Dedifferentiated amniotic fluid mesenchymal stem cell (primary cell): ENCODE results near the gene TAS1R2.
A peak's percentile ranks its signal among the peaks of the same experiment; 100 is the strongest.

Source experiments
- DNase-seq: peaks from one replicate; pipeline ENCODE4 v3.0.0-alpha.2; 2016; ENCODE audit errors: extremely low spot score

Gene TAS1R2

DNA sequence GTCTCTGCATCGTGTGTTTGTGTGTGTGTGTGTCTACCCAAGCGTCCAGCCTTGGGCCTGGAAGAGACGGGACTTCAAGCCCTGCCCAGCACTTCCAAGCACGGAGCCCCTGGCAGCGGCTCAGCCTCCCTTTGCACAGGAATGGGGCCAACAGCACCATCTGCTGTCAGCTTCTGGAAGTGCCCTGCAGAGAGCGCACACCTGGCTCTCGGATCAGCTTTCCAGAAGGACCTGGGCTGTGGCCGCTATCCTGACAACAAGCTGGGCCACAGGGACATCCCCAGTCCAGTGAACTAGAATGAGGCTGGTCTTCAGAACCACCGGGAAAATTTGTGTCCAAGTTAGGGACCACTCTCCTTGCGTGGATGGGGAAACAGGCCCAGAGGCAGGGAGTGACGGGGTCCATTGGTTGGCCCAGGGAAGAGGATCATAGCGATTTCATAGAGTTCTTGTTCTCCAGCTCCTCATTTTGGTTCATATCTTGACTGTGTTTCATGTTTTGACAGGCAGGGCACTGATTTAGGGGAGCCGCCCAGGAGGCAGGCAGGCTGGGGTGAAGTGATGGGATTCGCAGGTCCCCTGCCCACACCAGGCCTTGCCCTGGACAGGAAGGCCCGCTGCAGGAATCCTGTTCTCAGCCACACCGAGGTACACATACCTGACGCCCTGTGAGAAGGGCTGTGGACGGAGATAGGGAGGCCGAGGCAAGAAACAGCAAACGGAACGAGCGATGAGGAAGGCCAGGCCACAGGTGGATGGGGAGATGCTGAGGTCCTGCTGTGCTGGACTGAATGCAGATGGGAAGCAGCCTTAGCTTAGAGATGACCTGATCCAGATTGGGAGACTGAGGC is 38.4 kb downstream of the TAS1R2 start:
- DNase-seq: peak; percentile 30

GRCh38 chr1:18819986-18820790 is 39.3 kb downstream of the TAS1R2 start:
- no peak for DNase-seq

DNA sequence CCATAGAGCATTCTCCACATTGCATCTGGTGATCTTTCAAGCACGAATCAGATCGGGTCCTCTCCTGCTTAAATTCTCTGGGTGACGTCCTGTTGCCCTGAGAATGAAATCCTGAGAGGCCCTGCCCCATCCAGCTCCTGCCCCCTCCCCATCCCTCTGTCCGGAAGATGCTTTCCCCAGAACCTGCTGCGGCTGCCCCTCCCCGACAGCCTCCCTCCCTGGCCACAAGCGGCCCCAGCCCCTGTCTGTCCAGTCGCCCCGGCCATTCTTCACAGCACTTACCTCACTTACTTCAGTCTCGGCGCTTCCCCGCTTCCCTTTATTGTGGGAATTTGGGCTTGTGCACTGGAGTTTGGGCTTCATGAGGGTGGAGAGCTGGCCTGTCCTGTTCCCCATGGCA is 40.3 kb downstream of the TAS1R2 start:
- DNase-seq: no peak

DNA sequence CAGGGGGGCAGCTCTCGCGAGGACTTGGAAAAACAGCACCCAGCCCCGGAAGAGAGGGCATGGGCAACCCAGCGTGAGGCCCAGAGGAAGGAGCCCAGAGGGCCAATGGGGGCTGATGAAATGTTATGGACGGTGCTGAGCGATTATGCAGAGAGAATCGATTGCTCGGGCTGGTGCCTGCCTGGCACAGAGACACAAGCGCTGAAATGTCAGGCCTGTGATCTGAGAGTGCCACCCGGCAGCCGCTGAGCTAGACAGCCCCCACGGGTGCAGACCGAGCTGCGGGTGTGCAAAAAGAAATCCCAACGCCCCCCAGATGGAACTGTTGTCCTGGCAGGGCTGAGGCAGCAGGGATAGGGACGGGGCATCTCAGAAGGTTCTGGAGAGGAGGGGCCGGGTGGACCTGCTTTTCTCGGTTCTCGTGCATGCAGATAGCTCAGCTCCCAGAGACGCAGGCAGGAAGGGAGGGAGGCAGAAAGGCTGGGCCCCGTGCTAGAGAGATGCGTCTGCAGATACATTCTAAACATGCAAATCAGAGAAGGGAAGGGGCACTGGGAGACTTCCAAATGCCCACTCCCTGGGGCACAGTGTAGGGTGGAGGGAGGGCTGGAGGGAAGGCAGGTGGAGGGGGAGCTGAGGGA is 41.5 kb downstream of the TAS1R2 start:
- DNase-seq: no peak

GRCh38 chr1:18817316-18817715 is 42.1 kb downstream of the TAS1R2 start:
- DNase-seq: no peak

DNA sequence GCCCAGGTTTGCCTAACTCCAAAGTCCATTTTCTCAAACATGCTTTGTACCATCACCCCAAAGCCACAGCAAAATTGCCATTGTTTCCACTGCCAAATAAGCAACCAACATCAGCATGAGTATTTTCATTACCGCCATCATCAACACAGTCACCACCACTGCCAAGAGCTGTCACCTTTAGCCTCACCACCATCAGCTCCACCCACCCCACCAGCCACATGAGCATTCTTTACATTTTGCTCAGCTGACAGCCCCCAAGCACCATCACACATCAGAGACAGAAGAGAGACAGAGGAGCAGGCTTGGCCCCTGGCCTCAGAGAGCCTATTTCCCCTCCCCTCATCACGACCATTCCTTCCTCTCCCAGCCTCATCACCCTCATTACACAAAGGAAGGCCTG is 42.7 kb downstream of the TAS1R2 start:
- no peak for DNase-seq

- DNase-seq: no peak
Measured at GRCh38 chr1:18814874-18815531, 44.5 kb downstream of the TAS1R2 start.

DNA sequence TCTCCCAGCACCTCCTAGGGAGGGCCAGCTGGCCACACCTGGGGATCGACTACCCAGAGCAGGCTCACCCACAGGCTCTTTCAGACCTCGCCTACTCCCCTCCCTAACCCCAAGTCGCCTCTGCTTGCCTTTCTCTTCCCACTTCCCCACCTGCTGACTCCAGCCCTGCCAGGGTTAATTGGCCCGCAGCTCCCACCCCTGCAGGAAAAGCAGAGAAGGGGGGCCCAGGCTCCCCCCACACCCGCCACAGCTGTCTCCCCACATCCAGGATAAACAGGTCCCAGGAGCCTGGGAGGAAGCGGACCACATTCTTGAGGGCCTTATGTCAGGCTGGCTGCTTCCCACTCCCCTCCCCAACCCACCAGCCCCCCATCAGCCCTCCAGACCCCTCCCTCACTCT is 45.0 kb downstream of the TAS1R2 start:
- DNase-seq: no peak

- DNase-seq: no peak
Measured at GRCh38 chr1:18812453-18812939, 47.0 kb downstream of the TAS1R2 start.

DNA sequence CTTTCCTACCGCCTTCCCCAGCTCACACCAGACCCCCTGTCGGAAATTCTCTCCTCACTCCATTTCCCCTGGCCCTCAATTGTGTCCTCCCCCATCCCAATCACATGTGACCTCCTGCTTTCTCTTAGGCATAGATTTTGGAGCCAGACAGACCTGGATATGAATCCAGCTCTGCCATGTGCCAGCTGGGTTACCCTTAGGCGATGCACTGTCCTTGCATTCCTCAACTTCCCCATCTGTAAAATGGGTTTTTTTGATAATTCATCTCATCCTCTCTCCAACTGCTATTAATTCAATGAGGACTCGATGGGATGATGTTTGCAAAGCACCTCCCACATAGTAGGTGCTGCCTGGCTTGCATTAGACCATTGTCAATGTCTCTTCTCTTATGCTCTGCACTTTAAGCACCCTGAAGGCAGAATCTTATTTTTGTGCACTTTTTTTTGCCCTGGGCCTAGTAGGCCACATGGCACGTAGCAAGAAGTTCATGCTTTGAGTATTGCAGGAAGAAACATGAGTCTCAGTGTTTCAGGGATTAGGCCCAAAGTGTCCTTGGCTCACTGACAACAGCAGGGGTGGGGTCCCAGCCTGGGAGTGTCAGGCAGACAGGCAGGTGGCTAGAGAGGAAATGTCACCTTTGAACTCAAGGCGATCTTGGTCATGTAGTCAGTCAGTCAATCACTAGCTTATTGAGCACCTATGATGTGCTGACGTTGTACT is 47.6 kb downstream of the TAS1R2 start:
- no peak for DNase-seq

DNA sequence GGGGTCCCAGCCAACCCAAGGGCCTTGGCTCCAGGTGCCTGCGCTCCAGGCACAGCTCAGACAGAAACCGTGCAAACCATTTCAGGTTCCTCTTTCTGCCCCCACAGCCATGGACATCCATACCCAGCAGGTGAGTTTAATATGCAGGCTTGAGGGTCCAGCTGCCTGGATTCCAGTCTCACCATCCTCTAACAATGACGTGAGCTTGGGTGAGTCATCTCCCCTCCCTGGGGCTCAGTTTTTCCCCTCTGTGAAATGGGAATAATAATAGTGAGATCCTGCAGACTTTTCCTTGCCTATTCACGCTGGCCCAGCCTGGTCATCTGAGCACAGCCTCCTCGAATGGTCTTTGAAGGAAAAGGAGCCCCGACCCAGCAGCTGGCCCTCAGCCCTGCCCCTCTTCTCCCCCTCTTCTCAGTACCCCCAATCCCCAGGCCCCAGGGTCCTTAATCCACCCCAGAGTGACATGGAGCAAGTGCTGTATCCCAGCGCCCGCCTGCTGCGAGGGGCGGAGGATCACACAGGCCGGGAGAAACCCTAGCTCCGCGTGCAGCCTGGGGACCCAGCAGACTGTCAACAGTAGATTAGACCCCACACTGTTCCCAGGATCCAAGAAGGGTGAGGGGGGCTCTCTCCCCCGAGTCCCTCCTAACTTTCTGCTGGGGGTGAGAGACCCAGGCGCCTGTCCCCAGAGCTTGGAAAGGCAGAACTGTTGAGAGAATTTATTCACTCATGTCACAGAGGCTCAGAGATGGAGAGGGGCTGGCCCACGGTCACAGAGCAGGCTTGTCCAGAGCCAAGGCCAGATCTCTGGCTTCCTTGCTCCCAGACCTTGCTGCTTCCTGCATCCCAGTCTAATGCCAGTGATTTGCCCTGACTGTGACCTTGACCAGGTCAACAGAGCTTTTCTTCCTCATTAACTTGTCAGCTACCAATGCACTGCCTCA is 49.2 kb downstream of the TAS1R2 start:
- DNase-seq: no peak

DNA sequence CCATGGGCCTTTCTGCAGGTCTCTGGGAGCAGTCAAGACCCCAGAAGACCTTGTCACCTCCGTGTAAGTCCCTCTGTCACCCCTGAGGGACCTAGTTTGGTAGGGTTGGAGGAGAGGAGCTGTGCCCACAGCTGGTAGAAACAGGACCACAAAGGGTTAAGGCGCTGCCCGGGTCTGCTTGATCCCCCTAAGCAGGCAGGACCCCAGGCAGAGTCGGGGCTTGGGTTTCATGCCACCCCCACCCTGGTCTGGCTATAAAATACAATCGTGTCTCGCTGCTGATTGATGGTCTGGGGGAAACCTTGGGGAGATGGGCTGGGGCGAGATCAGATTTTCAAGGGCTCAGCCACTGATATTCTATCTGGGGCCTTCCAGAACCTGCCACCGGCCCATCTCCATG is 50.9 kb downstream of the TAS1R2 start:
- DNase-seq: no peak

DNA sequence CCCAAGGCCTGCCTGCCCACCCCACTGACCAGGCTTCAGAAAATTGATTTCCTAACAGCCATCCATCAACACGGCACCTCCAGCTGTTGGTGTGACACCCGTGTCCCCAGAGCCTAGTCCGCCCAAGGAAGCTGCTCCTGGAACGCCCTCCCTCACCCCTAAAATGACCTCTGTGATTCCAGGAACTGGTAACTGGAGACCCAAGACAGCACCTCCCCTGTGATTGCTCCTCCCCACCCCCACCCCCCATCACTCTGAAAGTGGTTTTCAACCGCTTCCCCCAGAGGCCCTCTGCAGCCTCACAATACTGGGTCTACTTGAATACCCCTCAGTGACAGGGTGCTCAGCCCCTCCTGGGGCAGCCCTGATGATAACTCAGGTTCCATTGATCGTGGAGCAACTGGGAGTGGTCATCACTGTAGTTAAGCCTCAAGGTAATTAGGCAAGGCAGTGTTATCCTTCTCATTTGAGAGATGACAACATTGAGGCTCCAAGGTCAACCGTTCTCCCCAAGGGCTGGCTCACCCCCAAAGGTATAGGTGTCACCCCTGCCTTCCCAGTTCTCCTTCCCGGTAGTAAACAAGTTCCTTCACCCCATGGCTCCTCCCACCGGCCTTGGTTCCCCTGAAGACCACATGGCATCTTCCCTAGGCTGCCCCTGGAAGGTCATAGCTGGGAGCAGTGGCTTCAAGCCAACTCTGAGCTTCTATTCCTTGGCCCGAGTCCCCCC is 52.0 kb downstream of the TAS1R2 start:
- no peak for DNase-seq

DNA sequence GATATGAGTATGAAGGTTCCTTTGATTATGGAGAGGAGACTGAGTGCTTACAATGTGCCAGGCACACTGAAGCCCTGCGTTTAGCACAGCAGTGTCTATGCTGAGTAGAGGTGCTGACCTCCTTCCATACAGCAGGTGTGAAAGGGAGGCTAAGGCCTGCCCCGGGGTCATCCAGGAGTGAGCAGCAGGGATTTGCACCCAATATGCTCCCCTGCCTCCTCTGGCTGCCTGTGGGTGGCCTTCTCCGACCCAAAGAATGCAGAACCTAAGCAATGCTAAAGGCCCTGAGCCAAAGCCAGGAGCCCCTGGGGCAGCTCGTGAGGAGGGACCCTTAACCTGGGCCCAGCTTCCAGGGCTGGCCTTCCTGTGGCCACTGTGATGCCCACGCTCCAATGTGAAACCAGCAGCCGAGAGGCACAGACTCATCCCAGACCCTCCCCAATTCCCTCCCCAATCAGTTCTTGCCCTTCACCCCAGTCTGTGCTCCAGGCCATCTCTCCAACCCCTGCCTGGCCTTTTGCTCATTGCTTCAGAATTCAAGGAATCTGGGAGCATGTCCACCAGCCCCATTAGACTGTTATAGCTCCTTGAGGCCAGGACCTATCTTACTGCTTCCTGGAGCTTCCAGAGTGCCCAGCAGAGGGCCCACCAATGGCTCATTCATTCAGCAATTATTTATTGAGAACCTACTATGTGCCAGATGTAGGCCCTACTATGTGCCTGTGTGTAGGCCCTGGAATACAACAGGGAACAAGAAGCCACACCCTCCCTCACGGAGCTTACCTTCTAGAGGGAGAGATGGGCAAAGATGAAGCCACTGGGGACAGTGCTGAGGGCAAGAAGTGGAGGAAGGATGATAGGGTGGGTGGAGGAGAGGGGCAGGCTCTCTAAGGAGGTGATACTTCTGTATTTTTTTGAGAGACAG is 53.3 kb downstream of the TAS1R2 start:
- no peak for DNase-seq

GRCh38 chr1:18805150-18805879 is 54.1 kb downstream of the TAS1R2 start:
- DNase-seq: no peak

DNA sequence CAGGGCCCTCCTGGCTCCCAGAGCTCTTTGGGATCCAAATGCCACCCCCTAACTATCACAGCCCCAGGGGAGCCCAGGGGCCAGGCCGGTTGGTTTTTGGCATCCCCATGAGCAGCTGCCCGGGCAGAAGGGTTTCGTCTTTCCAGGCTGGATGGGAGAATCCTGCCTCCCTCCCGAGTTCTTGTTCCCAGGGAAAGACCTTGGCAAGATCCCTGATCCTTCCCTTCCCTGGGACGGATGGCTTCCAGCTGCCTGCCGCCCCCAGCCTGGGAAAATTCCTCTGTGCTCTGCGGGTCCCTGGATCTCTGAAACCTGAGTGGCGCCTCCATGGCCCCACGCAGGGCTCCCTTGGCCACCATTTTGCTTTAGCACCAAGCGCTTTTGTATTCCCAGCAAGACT is 55.6 kb downstream of the TAS1R2 start:
- no peak for DNase-seq

- no peak for DNase-seq
Measured at GRCh38 chr1:18803151-18803791, 56.2 kb downstream of the TAS1R2 start.
